Effector memory CD4-positive, alpha-beta T cell (primary cell): Measurements from ENCODE around the gene KRCC1.
"Not testable (repeated sequence)": the region's sequence is repeated elsewhere in the genome, so short reads cannot be mapped to it uniquely, and the experiment has no call there.

Experiments
- DNase-seq, 3 donors: peaks; one replicate each; pipeline ENCODE4 v3.0.0-alpha.2; 2020
- H3K27ac ChIP-seq: 2 replicates; pipeline ENCODE4 v1.7.0; 2013; ENCODE audit warnings: mild to moderate bottlenecking, low read length, moderate library complexity; ENCODE audit not compliant: insufficient read depth, poor library complexity, severe bottlenecking
- H3K27me3 ChIP-seq: replicated peaks from 2 replicates; pipeline ENCODE4 v1.7.0; 2013; ENCODE audit warnings: mild to moderate bottlenecking, low read length; ENCODE audit not compliant: insufficient read depth, control insufficient read depth, poor library complexity, severe bottlenecking
- H3K36me3 ChIP-seq: 2 replicates; pipeline ENCODE4 v1.7.0; 2013; ENCODE audit warnings: mild to moderate bottlenecking, low read length, moderate library complexity; ENCODE audit not compliant: control insufficient read depth, insufficient read depth
- H3K4me1 ChIP-seq: 2 replicates; pipeline ENCODE4 v1.7.0; 2013; ENCODE audit warnings: low read length, mild to moderate bottlenecking; ENCODE audit not compliant: control insufficient read depth, insufficient read depth, poor library complexity, severe bottlenecking
- H3K4me3 ChIP-seq: 2 replicates; pipeline ENCODE4 v1.7.0; 2013; ENCODE audit warnings: low read length, low read depth, mild to moderate bottlenecking; ENCODE audit not compliant: insufficient read depth, poor library complexity, severe bottlenecking
- H3K9me3 ChIP-seq: 2 replicates; pipeline ENCODE4 v1.7.0; 2013; ENCODE audit warnings: mild to moderate bottlenecking, low read length, moderate library complexity; ENCODE audit not compliant: control insufficient read depth

The KRCC1 gene

DNA sequence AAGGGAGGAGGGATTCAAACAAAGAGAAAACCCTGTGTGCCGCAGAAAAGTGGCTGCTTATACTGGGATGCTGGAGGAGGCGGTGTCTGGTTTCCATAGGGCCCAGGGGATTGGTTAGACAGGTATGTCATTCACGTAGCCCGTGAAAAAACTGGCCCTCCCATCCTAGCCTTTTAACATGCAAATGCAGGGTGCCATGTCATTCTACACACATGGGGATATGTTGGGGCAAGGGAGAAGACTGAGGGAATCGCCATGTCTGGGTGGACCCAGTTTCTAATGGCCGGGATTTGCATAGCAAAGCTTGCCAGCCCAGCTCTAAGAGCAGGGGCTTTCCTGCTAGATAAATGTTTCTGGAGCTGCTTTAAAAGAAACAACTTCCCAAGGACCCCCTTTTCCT, 31.1 kb downstream of the KRCC1 start:
- H3K27ac ChIP-seq = no peak overlapping the region
- no peak for DNase-seq
- H3K27me3 ChIP-seq = no peaks in the 10 kb centered on the region
- no peaks in the 10 kb centered on the region for H3K9me3 ChIP-seq
- H3K4me1 ChIP-seq = no peaks in the 10 kb centered on the region
- peaks cover 11% of the 10 kb centered on the region for H3K36me3 ChIP-seq
- H3K4me3 ChIP-seq = no peak overlapping the region

- no peak overlapping the region for H3K4me3 ChIP-seq
- no peak overlapping the region for H3K27ac ChIP-seq
- H3K27me3 ChIP-seq = no peaks in the 10 kb centered on the region
- DNase-seq = no peak
- H3K4me1 ChIP-seq = no peaks in the 10 kb centered on the region
- no peaks in the 10 kb centered on the region for H3K9me3 ChIP-seq
- peaks cover under 1% of the 10 kb centered on the region for H3K36me3 ChIP-seq
Observed at GRCh38 chr2:88022669-88022921, 33.0 kb downstream of the KRCC1 start.

DNA sequence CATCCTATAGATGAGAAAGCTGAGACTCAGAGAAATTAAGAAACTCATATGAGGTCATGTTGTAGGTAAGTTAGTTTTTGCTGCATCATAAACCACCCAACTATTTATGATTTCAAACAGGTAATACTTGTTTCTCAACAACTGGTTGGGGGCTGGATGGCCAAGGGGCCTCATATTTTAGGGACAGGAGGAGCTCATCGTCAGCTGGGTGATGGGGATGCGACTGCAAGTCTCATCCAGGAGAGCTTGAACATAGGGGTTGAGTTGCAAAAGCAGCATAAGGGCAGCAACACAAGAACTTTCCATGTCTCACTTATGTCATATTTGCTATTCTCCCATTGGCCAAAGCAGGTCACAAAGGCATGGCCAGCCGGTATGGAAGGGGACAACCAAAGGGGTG, 35.6 kb downstream of the KRCC1 start:
- Histone ChIP-seq H3K4me3 (no peak overlapping the region), H3K27me3 (no peaks in the 10 kb centered on the region), H3K36me3 (no peaks in the 10 kb centered on the region), H3K4me1 (peaks cover 4% of the 10 kb centered on the region), H3K27ac (no peak overlapping the region), H3K9me3 (no peaks in the 10 kb centered on the region)
- no peak for DNase-seq

DNA sequence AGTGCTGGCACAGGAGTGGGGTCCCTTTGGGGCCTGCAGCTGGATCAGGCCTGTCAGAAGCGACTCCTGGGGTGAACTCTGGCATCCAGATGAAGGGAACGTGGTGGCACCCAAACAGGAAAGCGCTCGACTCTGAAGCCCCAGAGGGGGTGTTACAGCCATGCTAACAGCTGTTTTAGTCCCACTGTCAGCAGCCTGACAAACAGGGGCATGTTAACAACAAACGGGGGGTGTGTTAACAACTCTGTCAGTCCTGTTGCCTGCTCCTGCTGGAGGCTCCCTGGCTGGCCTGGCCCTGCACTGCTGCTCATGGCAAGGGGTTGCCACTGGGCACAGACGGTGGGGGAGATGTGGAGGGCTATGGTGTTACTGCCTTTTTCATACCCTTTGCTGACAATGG, 36.7 kb downstream of the KRCC1 start:
- DNase-seq = no peak
- Histone ChIP-seq H3K9me3 (no peaks in the 10 kb centered on the region), H3K36me3 (no peaks in the 10 kb centered on the region), H3K4me3 (no peak overlapping the region), H3K4me1 (peaks cover 4% of the 10 kb centered on the region), H3K27ac (no peak overlapping the region), H3K27me3 (no peaks in the 10 kb centered on the region)

- not testable (repeated sequence) for H3K4me1 ChIP-seq, H3K4me3 ChIP-seq, DNase-seq, H3K27ac ChIP-seq, H3K9me3 ChIP-seq, H3K36me3 ChIP-seq, H3K27me3 ChIP-seq
Observed at GRCh38 chr2:88018077-88018805, 37.3 kb downstream of the KRCC1 start.

DNA sequence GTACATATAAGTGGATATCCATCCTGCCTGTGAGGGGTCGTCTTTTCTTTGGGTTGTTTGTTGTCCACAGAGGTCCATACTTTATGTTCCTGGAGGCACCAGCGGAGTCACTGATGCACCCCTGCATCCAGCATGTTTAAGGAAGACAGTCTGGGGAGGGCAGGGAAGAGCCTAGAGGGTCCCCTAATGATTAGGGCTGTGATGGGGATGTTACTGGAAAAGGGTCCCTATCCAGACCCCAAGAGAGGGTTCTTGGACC, 37.9 kb downstream of the KRCC1 start:
- not testable (repeated sequence) for DNase-seq

GRCh38 chr2:88016960-88017779, 38.4 kb downstream of the KRCC1 start:
- Histone ChIP-seq H3K36me3 (no peaks in the 10 kb centered on the region), H3K9me3 (no peaks in the 10 kb centered on the region), H3K27ac (peak overlapping the region; percentile 84), H3K27me3 (no peaks in the 10 kb centered on the region), H3K4me1 (peaks cover 4% of the 10 kb centered on the region), H3K4me3 (peak overlapping the region; percentile 81)
- peak in 1 of 3 donors; percentile 46 for DNase-seq

More for the DNA sequence above, 37.9 kb downstream of the KRCC1 start:
- H3K9me3 ChIP-seq, H3K27me3 ChIP-seq, H3K4me3 ChIP-seq, H3K4me1 ChIP-seq, H3K27ac ChIP-seq, H3K36me3 ChIP-seq: not testable (repeated sequence)

GRCh38 chr2:88016086-88016959, 39.3 kb downstream of the KRCC1 start, which contains the start of gene RNU2-63P:
TSS of gene RNU2-63P (minus strand) at chr2:88016547.
- DNase-seq = peak; percentile 46 to 70 (median 58)
- Histone ChIP-seq H3K4me1 (peaks cover 4% of the 10 kb centered on the region), H3K4me3 (peak within 1 kb of the TSS; percentile 81), H3K27ac (peak within 1 kb of the TSS; percentile 84), H3K27me3 (no peaks in the 10 kb centered on the region), H3K36me3 (no peaks in the 10 kb centered on the region), H3K9me3 (no peaks in the 10 kb centered on the region)

- DNase-seq = no peak
- H3K4me1 ChIP-seq = no peaks in the 10 kb centered on the region
- no peak overlapping the region for H3K4me3 ChIP-seq
- H3K27me3 ChIP-seq = no peaks in the 10 kb centered on the region
- H3K27ac ChIP-seq = no peak overlapping the region
- H3K36me3 ChIP-seq = no peaks in the 10 kb centered on the region
- H3K9me3 ChIP-seq = no peaks in the 10 kb centered on the region
Observed at GRCh38 chr2:88011011-88011410, 44.6 kb downstream of the KRCC1 start.

- Histone ChIP-seq H3K9me3 (no peaks in the 10 kb centered on the region), H3K4me3 (no peak overlapping the region), H3K27me3 (no peaks in the 10 kb centered on the region), H3K27ac (no peak overlapping the region), H3K4me1 (no peaks in the 10 kb centered on the region), H3K36me3 (no peaks in the 10 kb centered on the region)
- no peak for DNase-seq
Observed at GRCh38 chr2:88010136-88010535, 45.4 kb downstream of the KRCC1 start.
